GM13977 (cell line): ENCODE data around the gene HTD2.
A peak's percentile ranks its signal among the peaks of the same experiment; 100 is the strongest.

Source experiments
- DNase-seq: peaks from one replicate; pipeline ENCODE4 v3.0.0; 2012; ENCODE audit warnings: low spot score
- CTCF ChIP-seq: IDR thresholded peaks from 2 replicates; pipeline ENCODE4 v1.5.1; 2012; ENCODE audit warnings: mild to moderate bottlenecking, control low read depth; ENCODE audit not compliant: insufficient read depth; ENCODE audit errors: extremely low read depth, missing control alignments
- in situ Hi-C: fragments of 300-500 bp; cut with MboI; formaldehyde crosslinking; loops from one replicate; pipeline ENCODE4 v1.12.0; 2022; ENCODE audit warnings: low sequenced_read_pairs, low pct_unique_long_range_greater_than_20kb, mixed read lengths, inconsistent platforms; ENCODE audit not compliant: unreplicated experiment

Gene HTD2

GRCh38 chr3:58307639-58308215 is 1.4 kb downstream of the HTD2 start:
- peak; percentile 56 for DNase-seq
- in situ Hi-C loops = loop anchor here (25.0 kb wide), 2 partner anchors 295 to 330 kb away; partner anchors contain the start of gene FLNB
- TF ChIP-seq CTCF = peak; percentile 60

GRCh38 chr3:58308728-58309127 is 2.4 kb downstream of the HTD2 start:
- in situ Hi-C loops = loop anchor here (25.0 kb wide), 2 partner anchors 296 to 329 kb away; partner anchors contain the start of gene FLNB
- DNase-seq = no peak
- TF ChIP-seq CTCF = no peak

- TF ChIP-seq CTCF = no peak
- in situ Hi-C loops = loop anchor here (25.0 kb wide), 2 partner anchors 306 to 319 kb away; partner anchors contain the start of gene FLNB
- no peak for DNase-seq
Observed at GRCh38 chr3:58317811-58318210, 11.5 kb downstream of the HTD2 start.

GRCh38 chr3:58321791-58322190 is 15.5 kb downstream of the HTD2 start:
- DNase-seq = no peak
- in situ Hi-C loops = loop anchor here (5.0 to 25.0 kb wide), 3 partner anchors 211 to 316 kb away; partner anchors contain the start of gene FLNB
- TF ChIP-seq CTCF = no peak

GRCh38 chr3:58322793-58323192 is 16.5 kb downstream of the HTD2 start:
- in situ Hi-C loops = loop anchor here (5.0 to 25.0 kb wide), 3 partner anchors 210 to 315 kb away; partner anchors contain the start of gene FLNB
- DNase-seq = no peak
- TF ChIP-seq CTCF = no peak

- in situ Hi-C loops = loop anchor here (5.0 to 25.0 kb wide), 3 partner anchors 209 to 314 kb away; partner anchors contain the start of gene FLNB
- TF ChIP-seq CTCF = no peak
- DNase-seq = no peak
Observed at GRCh38 chr3:58323529-58324390, 17.4 kb downstream of the HTD2 start.
